ENCODE measurements around the gene ATP6V1D. TPM values are rescaled to one million over a fixed set of nuclear protein-coding genes. Genes with fewer than 3 reads are reported as not detected.

Gene ATP6V1D
- total and polyA plus RNA-seq, 9 of the 15 experiments (the other 6 are each of a cell fraction or from before 2014, with no cell fraction given): 35.5 to 91.0 (median 50.0) TPM

- TF ChIP-seq KDM4B (IDR thresholded peaks at IDR 0.05; ENCODE audit: borderline replicate concordance in 2 of 2, low read depth in 1 of 2) (peak in 1 of 2 experiments; percentile 87; a peak in 2 of 4 replicates), SAFB2 (IDR thresholded peaks at IDR 0.05; ENCODE audit: borderline replicate concordance, low read depth, low read length, severe bottlenecking) (no peak), ZFX (CRISPR knock-in tag; IDR thresholded peaks at IDR 0.05) (no peak), ZNF395 (CRISPR knock-in tag; IDR thresholded peaks at IDR 0.05) (no peak), ATF1 (CRISPR knock-in tag; IDR thresholded peaks at IDR 0.05) (no peak), ATF1 (tag; IDR thresholded peaks at IDR 0.05) (peak; percentile 88), MAX (CRISPR knock-in tag; IDR thresholded peaks at IDR 0.05) (peak; percentile 91), DNMT1 (IDR thresholded peaks at IDR 0.05) (no peak), PREB (CRISPR knock-in tag; IDR thresholded peaks at IDR 0.05) (no peak), CC2D1A (IDR thresholded peaks at IDR 0.05) (no peak), FOXO4 (CRISPR knock-in tag; IDR thresholded peaks at IDR 0.05) (no peak), HDAC3 (IDR thresholded peaks at IDR 0.05; ENCODE audit: borderline replicate concordance, partially characterized antibody) (peak; percentile 13), PHF20 (IDR thresholded peaks at IDR 0.05; ENCODE audit: partially characterized antibody) (peak; percentile 62), ZNF444 (CRISPR knock-in tag; IDR thresholded peaks at IDR 0.05) (no peak), ZNF431 (CRISPR knock-in tag; IDR thresholded peaks at IDR 0.05) (no peak), BCL6 (CRISPR knock-in tag; IDR thresholded peaks at IDR 0.05) (no peak), TCF7 (IDR thresholded peaks at IDR 0.05; ENCODE audit: borderline replicate concordance) (no peak), ZNF75A (CRISPR knock-in tag; IDR thresholded peaks at IDR 0.05) (no peak), NRF1 (conservative IDR thresholded peaks at IDR 0.05 in 1 of 2, IDR thresholded peaks at IDR 0.05 in 1 of 2) (peak; percentile 97 to 98), ZNF41 (CRISPR knock-in tag; conservative IDR thresholded peaks at IDR 0.05) (no peak), ARNT (IDR thresholded peaks at IDR 0.05) (peak in 1 of 2 experiments; percentile 86; a peak in 2 of 4 replicates), HDAC1 (IDR thresholded peaks at IDR 0.05) (peak in 1 of 2 experiments; percentile 88; a peak in 1 of 4 replicates), TAF15 (IDR thresholded peaks at IDR 0.05; ENCODE audit: low read depth, low read length) (no peak), OTX1 (CRISPR knock-in tag; IDR thresholded peaks at IDR 0.05) (no peak), MEF2D (tag; conservative IDR thresholded peaks at IDR 0.05; ENCODE audit: low read depth) (0 out of 2 replicates have a peak, but pooled peaks have one; percentile 47), SMC3 (conservative IDR thresholded peaks at IDR 0.05; ENCODE audit: insufficient read depth, low read depth, low read length) (0 out of 2 replicates have a peak, but pooled peaks have one; percentile 23)
Measured at GRCh38 chr14:67359775-67360469, at the start of gene ATP6V1D, which contains the start of gene EIF2S1 (continued).

All from K562 (cell line).